Measurements from ENCODE around the gene ECT2L. TPM values are rescaled to one million over a fixed set of nuclear protein-coding genes. Genes with fewer than 3 reads are reported as not detected.
A peak's percentile ranks its signal among the peaks of the same experiment; 100 is the strongest.

ECT2L gene
- total and polyA plus RNA-seq, 2 of the 13 experiments (the other 11 are each of a cell fraction or from before 2014, with no cell fraction given), result 0.12 TPM; not detected in 1

DNA sequence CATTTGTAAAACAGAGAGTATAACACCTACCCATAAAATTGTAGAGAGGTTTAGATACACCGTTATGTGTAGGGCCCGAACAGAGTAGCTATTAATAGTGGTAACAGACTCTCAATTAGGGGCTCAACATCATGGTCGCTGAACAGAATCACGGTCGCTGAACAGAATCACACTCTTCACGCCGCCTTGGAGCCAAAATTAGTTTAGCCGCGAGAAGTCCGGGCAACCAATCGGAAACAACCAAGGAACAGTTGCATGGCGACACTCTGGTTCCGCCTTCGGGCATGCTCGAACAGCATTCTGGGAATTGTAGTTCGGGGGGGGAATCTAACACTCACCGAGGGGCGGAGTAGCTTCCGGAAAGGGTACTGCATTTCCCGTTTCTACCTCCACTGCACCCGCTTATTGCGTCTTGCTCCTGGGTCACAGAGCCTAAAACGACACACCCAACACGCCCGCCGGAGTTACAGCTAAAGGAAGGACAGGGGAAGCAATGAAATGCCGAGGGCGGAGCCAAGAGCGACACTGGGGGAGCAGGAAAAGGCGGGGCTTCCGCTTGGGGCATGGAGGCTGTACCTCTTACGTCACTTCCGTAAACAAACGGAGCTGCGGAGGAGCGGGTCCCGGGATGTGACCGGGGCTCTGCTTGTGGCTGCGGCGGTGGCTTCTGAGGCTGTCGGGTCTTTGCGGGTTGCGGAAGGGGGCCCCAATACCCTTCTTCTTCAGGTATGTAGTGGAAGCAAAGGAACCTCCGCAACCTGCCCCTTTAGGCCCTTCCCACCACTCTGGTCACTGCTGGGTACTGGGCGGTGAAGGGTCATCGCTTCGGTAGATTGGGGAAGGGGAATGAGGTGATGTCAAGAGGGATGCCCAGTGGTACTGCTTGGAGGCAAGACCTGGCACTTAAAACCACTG lies 22.5 kb upstream of the ECT2L start, which contains the start of gene CCDC28A (continued):
- no peak for TF ChIP-seq ZNF296 (CRISPR knock-in tag; conservative IDR thresholded peaks at IDR 0.05)
- TF ChIP-seq KDM1A (CRISPR knock-in tag; IDR thresholded peaks at IDR 0.05), result no peak
- no peak; the same call in 1 of the 2 replicates for TF ChIP-seq ZNF652 (CRISPR knock-in tag; IDR thresholded peaks at IDR 0.05; ENCODE audit: borderline replicate concordance, low read depth)
- TF ChIP-seq ZNF383 (CRISPR knock-in tag; IDR thresholded peaks at IDR 0.05; ENCODE audit: borderline replicate concordance), result peak; percentile 81; the same call in 1 of the 2 replicates
- no peak for TF ChIP-seq EED (CRISPR knock-in tag; IDR thresholded peaks at IDR 0.05)
- TF ChIP-seq ELF3 (CRISPR knock-in tag; IDR thresholded peaks at IDR 0.05), result peak; percentile 87
- 0 out of 2 replicates have a peak, but pooled peaks have one; percentile 47 for TF ChIP-seq ARHGAP35 (CRISPR knock-in tag; IDR thresholded peaks at IDR 0.05; ENCODE audit: borderline replicate concordance)
- TF ChIP-seq, protein P1, sequence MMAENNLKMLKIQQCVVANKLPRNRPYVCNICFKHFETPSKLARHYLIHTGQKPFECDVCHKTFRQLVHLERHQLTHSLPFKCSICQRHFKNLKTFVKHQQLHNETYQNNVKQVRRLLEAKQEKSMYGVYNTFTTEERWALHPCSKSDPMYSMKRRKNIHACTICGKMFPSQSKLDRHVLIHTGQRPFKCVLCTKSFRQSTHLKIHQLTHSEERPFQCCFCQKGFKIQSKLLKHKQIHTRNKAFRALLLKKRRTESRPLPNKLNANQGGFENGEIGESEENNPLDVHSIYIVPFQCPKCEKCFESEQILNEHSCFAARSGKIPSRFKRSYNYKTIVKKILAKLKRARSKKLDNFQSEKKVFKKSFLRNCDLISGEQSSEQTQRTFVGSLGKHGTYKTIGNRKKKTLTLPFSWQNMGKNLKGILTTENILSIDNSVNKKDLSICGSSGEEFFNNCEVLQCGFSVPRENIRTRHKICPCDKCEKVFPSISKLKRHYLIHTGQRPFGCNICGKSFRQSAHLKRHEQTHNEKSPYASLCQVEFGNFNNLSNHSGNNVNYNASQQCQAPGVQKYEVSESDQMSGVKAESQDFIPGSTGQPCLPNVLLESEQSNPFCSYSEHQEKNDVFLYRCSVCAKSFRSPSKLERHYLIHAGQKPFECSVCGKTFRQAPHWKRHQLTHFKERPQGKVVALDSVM (CRISPR knock-in tag; IDR thresholded peaks at IDR 0.05), result no peak
- no peak for TF ChIP-seq ZNF292 (CRISPR knock-in tag; IDR thresholded peaks at IDR 0.05; ENCODE audit: borderline replicate concordance, low read depth)
- TF ChIP-seq HMG20B (CRISPR knock-in tag; conservative IDR thresholded peaks at IDR 0.05), result no peak
- TF ChIP-seq, protein P2, sequence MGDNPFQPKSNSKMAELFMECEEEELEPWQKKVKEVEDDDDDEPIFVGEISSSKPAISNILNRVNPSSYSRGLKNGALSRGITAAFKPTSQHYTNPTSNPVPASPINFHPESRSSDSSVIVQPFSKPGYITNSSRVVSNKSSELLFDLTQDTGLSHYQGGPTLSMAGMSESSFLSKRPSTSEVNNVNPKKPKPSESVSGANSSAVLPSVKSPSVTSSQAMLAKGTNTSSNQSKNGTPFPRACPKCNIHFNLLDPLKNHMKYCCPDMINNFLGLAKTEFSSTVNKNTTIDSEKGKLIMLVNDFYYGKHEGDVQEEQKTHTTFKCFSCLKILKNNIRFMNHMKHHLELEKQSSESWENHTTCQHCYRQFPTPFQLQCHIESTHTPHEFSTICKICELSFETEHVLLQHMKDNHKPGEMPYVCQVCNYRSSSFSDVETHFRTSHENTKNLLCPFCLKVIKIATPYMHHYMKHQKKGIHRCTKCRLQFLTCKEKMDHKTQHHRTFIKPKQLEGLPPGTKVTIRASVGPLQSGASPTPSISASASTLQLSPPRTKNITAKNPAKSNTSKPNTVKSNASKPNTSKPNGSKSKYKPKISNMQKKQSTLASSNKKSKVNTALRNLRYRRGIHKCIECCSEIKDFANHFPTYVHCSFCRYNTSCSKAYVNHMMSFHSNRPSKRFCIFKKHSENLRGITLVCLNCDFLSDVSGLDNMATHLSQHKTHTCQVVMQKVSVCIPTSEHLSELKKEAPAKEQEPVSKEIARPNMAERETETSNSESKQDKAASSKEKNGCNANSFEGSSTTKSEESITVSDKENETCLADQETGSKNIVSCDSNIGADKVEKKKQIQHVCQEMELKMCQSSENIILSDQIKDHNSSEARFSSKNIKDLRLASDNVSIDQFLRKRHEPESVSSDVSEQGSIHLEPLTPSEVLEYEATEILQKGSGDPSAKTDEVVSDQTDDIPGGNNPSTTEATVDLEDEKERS (CRISPR knock-in tag; IDR thresholded peaks at IDR 0.05), result no peak
- TF ChIP-seq, protein P3, sequence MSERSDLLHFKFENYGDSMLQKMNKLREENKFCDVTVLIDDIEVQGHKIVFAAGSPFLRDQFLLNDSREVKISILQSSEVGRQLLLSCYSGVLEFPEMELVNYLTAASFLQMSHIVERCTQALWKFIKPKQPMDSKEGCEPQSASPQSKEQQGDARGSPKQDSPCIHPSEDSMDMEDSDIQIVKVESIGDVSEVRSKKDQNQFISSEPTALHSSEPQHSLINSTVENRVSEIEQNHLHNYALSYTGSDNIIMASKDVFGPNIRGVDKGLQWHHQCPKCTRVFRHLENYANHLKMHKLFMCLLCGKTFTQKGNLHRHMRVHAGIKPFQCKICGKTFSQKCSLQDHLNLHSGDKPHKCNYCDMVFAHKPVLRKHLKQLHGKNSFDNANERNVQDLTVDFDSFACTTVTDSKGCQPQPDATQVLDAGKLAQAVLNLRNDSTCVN (CRISPR knock-in tag; IDR thresholded peaks at IDR 0.05; ENCODE audit: borderline replicate concordance), result no peak; the same call in 1 of the 2 replicates
- peak; percentile 76; the same call in 1 of the 2 replicates for TF ChIP-seq KMT2A (CRISPR knock-in tag; IDR thresholded peaks at IDR 0.05)
- no peak for TF ChIP-seq ZIK1 (CRISPR knock-in tag; IDR thresholded peaks at IDR 0.05; ENCODE audit: borderline replicate concordance, low read depth)
- TF ChIP-seq, protein P4, sequence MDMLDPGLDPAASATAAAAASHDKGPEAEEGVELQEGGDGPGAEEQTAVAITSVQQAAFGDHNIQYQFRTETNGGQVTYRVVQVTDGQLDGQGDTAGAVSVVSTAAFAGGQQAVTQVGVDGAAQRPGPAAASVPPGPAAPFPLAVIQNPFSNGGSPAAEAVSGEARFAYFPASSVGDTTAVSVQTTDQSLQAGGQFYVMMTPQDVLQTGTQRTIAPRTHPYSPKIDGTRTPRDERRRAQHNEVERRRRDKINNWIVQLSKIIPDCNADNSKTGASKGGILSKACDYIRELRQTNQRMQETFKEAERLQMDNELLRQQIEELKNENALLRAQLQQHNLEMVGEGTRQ (IDR thresholded peaks at IDR 0.05; ENCODE audit: low read depth, low read length), result no peak
- TF ChIP-seq, protein P4 (CRISPR knock-in tag; IDR thresholded peaks at IDR 0.05; ENCODE audit: borderline replicate concordance), result no peak; the same call in 1 of the 2 replicates
- TF ChIP-seq PHB2 (IDR thresholded peaks at IDR 0.05; ENCODE audit: partially characterized antibody), result no peak
- TF ChIP-seq PHF5A (CRISPR knock-in tag; IDR thresholded peaks at IDR 0.05; ENCODE audit: low read depth, unreplicated experiment), result no peak
- no peak for TF ChIP-seq ZNF180 (CRISPR knock-in tag; IDR thresholded peaks at IDR 0.05; ENCODE audit: borderline replicate concordance, low read depth)
- TF ChIP-seq ZNF629 (CRISPR knock-in tag; conservative IDR thresholded peaks at IDR 0.05), result no peak
- no peak for TF ChIP-seq RARA (CRISPR knock-in tag; IDR thresholded peaks at IDR 0.05)
